ENCODE measurements around the gene MGARP.

MGARP gene

DNA sequence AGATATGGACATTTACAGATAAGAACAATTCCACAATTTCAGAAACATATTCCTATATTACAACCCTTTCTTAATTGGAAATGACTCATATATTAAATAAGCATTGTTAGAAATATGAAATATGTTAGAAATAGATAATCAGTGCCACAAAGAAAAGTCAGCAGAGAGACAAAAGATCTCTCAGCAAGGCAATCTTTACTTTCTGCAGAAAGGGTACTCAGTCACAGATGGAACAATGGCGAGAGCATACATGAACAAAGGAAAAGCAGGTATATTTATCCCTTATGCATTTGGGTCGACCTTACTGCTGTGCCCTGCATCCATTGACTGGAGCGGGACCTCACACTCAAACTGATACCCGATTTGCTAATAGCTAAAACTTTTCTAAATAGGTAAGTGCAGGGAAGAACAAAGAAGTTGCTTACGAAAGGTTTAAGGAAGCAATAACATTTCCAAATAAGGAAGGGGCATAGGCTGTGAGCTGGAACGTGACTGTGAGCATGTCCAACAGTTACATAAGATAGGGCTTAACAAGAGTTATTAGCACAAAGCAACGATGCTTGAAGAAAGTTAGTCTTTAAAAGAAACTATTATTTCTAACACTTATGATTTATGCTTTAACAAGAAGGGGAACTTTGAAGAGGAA lies 40.8 kb downstream of the MGARP start:
- H3K4me1 ChIP-seq (ENCODE audit: control insufficient read depth in 1 of 2, insufficient read depth in 2 of 2, low read length in 2 of 2) = peaks cover 0 to 1% of the 10 kb centered on the region in 2 experiments
- no peaks in the 10 kb centered on the region for H3K27me3 ChIP-seq (ENCODE audit: insufficient read depth, low read length)
- no peak overlapping the region for H4K12ac ChIP-seq (ENCODE audit: low read depth, low read length)
- WGBS (ENCODE audit: extremely low coverage, insufficient coverage, insufficient read length) = no CpG with 5 or more reads among the region's 7 CpGs
- no peak overlapping the region for H4K91ac ChIP-seq (ENCODE audit: low read depth, low read length)
- H3K79me1 ChIP-seq (ENCODE audit: low read length) = no peaks in the 10 kb centered on the region
- no peak overlapping the region for H2AK5ac ChIP-seq (ENCODE audit: low read length)
- no peak overlapping the region for H3K18ac ChIP-seq (ENCODE audit: low read length)
- H3K9me3 ChIP-seq (ENCODE audit: insufficient read depth, low read depth, low read length) = peaks cover 2% of the 10 kb centered on the region
- no peak overlapping the region for H3K9ac ChIP-seq (ENCODE audit: low read length)
- no peak for DNase-seq
- no peak overlapping the region for H3K4me3 ChIP-seq (ENCODE audit: low read depth, low read length)
- H2AFZ ChIP-seq (ENCODE audit: insufficient read depth, low read length, poor library complexity) = no peak overlapping the region
- no peak overlapping the region for H3K14ac ChIP-seq (ENCODE audit: low read length)
- no peak overlapping the region for H4K8ac ChIP-seq (ENCODE audit: low read depth, low read length)
- no peak overlapping the region for H3K27ac ChIP-seq (ENCODE audit: low read depth, low read length)
- H2BK12ac ChIP-seq (ENCODE audit: low read length) = no peak overlapping the region
- H3K79me2 ChIP-seq (ENCODE audit: control insufficient read depth, insufficient read depth, low read length, poor library complexity) = no peaks in the 10 kb centered on the region
- no peak overlapping the region for H3K4me2 ChIP-seq (ENCODE audit: low read length)
- no peak overlapping the region for H2BK5ac ChIP-seq (ENCODE audit: low read depth, low read length, poor library complexity)
- no peak overlapping the region for H3K23ac ChIP-seq (ENCODE audit: low read length)
- H2BK120ac ChIP-seq (ENCODE audit: insufficient read depth, low read length, poor library complexity) = no peak overlapping the region
- no peaks in the 10 kb centered on the region for H3K36me3 ChIP-seq (ENCODE audit: control insufficient read depth in 1 of 2, insufficient read depth in 2 of 2, low read length in 2 of 2)
- H3K4ac ChIP-seq (ENCODE audit: low read depth, low read length) = no peak overlapping the region

DNA sequence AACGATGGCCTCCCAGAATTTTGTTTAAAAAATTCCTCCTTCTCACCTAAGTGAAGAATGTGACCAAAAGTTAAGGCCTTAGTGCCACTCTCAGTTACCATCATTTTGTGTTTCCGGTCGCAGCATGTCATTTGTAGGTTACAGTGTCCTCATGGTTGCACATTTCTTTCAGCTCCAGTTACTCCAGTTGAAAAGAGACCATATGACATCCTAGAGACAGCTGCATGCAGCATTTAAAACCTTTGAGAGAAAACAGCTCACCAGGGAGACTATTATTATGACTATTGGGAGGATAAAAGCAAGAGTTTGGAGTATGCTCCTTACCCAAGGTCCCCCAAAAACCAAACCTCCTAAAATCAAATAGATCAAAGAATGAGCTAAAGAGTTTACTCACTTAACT lies 45.8 kb downstream of the MGARP start:
- H3K4me3 ChIP-seq (ENCODE audit: low read depth, low read length) = no peak overlapping the region
- H2AFZ ChIP-seq (ENCODE audit: insufficient read depth, low read length, poor library complexity) = no peak overlapping the region
- no peaks in the 10 kb centered on the region for H3K36me3 ChIP-seq (ENCODE audit: control insufficient read depth in 1 of 2, insufficient read depth in 2 of 2, low read length in 2 of 2)
- no peak for DNase-seq
- H3K27me3 ChIP-seq (ENCODE audit: insufficient read depth, low read length) = no peaks in the 10 kb centered on the region
- no peak overlapping the region for H3K23ac ChIP-seq (ENCODE audit: low read length)
- H3K14ac ChIP-seq (ENCODE audit: low read length) = no peak overlapping the region
- no peak overlapping the region for H4K12ac ChIP-seq (ENCODE audit: low read depth, low read length)
- peaks cover under 1% of the 10 kb centered on the region for H3K9me3 ChIP-seq (ENCODE audit: insufficient read depth, low read depth, low read length)
- no peak overlapping the region for H2BK5ac ChIP-seq (ENCODE audit: low read depth, low read length, poor library complexity)
- WGBS (ENCODE audit: extremely low coverage, insufficient coverage, insufficient read length) = no CpG with 5 or more reads among the region's 3 CpGs
- H2BK120ac ChIP-seq (ENCODE audit: insufficient read depth, low read length, poor library complexity) = no peak overlapping the region
- no peak overlapping the region for H4K8ac ChIP-seq (ENCODE audit: low read depth, low read length)
- H3K9ac ChIP-seq (ENCODE audit: low read length) = no peak overlapping the region
- H3K79me1 ChIP-seq (ENCODE audit: low read length) = no peaks in the 10 kb centered on the region
- H3K4me1 ChIP-seq (ENCODE audit: control insufficient read depth in 1 of 2, insufficient read depth in 2 of 2, low read length in 2 of 2) = no peaks in the 10 kb centered on the region
- no peak overlapping the region for H3K27ac ChIP-seq (ENCODE audit: low read depth, low read length)
- H2BK12ac ChIP-seq (ENCODE audit: low read length) = no peak overlapping the region
- H3K79me2 ChIP-seq (ENCODE audit: control insufficient read depth, insufficient read depth, low read length, poor library complexity) = no peaks in the 10 kb centered on the region
- no peak overlapping the region for H4K91ac ChIP-seq (ENCODE audit: low read depth, low read length)
- no peak overlapping the region for H3K4ac ChIP-seq (ENCODE audit: low read depth, low read length)
- no peak overlapping the region for H3K4me2 ChIP-seq (ENCODE audit: low read length)
- H2AK5ac ChIP-seq (ENCODE audit: low read length) = no peak overlapping the region
- no peak overlapping the region for H3K18ac ChIP-seq (ENCODE audit: low read length)

DNA sequence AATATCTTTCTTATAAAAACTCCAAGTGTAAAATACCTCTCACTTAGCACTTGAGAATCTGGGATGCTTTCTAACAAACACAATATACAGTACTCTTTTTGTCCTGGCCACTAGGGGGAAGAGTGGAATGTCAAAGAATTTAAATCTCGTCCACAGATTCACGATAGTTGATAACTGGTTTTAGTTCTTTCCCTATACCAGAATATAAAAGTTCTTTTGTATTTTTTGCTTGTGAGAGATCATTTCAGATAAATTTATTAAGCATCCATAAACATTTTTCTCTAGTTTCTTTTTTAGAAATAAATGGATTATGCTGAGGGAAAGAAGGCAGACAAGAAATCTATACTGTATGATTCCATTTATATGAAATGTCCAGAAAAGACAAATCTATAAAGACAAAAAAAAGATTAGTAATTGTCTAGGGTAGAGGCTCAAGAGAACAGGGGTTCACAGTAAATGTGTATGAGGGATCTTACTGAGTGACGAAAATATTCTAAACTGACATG lies 50.4 kb downstream of the MGARP start:
- Histone ChIP-seq H2BK12ac (ENCODE audit: low read length) (no peak overlapping the region), H3K14ac (ENCODE audit: low read length) (no peak overlapping the region), H4K12ac (ENCODE audit: low read depth, low read length) (no peak overlapping the region), H2AK5ac (ENCODE audit: low read length) (no peak overlapping the region), H3K4me2 (ENCODE audit: low read length) (no peak overlapping the region), H3K27ac (ENCODE audit: low read depth, low read length) (no peak overlapping the region), H3K9me3 (ENCODE audit: insufficient read depth, low read depth, low read length) (no peaks in the 10 kb centered on the region), H3K36me3 (ENCODE audit: control insufficient read depth in 1 of 2, insufficient read depth in 2 of 2, low read length in 2 of 2) (no peaks in the 10 kb centered on the region), H4K91ac (ENCODE audit: low read depth, low read length) (no peak overlapping the region), H2BK120ac (ENCODE audit: insufficient read depth, low read length, poor library complexity) (no peak overlapping the region), H3K4me1 (ENCODE audit: control insufficient read depth in 1 of 2, insufficient read depth in 2 of 2, low read length in 2 of 2) (no peaks in the 10 kb centered on the region), H2BK5ac (ENCODE audit: low read depth, low read length, poor library complexity) (no peak overlapping the region), H3K79me2 (ENCODE audit: control insufficient read depth, insufficient read depth, low read length, poor library complexity) (no peaks in the 10 kb centered on the region), H3K18ac (ENCODE audit: low read length) (no peak overlapping the region), H4K8ac (ENCODE audit: low read depth, low read length) (no peak overlapping the region), H3K79me1 (ENCODE audit: low read length) (no peaks in the 10 kb centered on the region), H3K23ac (ENCODE audit: low read length) (no peak overlapping the region), H3K4me3 (ENCODE audit: low read depth, low read length) (no peak overlapping the region), H3K27me3 (ENCODE audit: insufficient read depth, low read length) (no peaks in the 10 kb centered on the region), H2AFZ (ENCODE audit: insufficient read depth, low read length, poor library complexity) (no peak overlapping the region), H3K4ac (ENCODE audit: low read depth, low read length) (no peak overlapping the region), H3K9ac (ENCODE audit: low read length) (no peak overlapping the region)
- DNase-seq = peak; percentile 21 to 82
- whole genome bisulfite sequencing (ENCODE audit: extremely low coverage, insufficient coverage, insufficient read length) = no CpG with 5 or more reads among the region's 3 CpGs

DNA sequence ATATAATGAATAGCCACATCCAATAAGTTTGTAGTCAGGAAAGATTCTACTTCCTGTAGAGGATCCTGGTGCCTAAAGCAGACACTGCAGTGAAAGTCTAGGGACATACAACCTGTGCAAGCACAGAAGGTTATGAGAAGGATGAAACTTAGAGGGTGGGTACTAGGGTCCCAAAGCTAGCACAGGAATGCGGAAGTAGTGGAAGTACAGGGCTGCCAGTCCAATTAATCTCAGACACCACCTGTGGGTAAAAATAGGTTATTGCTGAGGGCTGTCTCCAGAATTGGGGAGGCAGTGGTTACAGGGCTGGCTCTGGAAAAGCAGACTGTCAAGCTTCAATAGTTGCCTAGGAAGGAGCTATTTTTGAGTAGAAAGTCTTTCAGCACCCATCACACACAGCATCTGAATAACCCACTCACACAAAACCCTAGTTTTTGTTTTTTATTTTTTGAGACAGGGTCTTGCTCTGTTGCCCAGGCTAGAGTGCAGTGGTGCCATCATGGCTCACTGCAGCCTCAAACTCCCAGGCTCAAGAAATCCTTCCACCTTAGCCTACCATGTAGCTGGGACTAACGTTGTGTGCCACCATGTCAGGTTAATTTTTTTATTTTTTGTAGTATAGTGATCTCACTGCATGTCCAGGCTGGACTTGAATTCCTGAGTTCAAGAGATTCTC lies 52.2 kb downstream of the MGARP start:
- no peak overlapping the region for H2BK5ac ChIP-seq (ENCODE audit: low read depth, low read length, poor library complexity)
- no peak overlapping the region for H3K14ac ChIP-seq (ENCODE audit: low read length)
- no peaks in the 10 kb centered on the region for H3K79me2 ChIP-seq (ENCODE audit: control insufficient read depth, insufficient read depth, low read length, poor library complexity)
- no peaks in the 10 kb centered on the region for H3K27me3 ChIP-seq (ENCODE audit: insufficient read depth, low read length)
- H3K18ac ChIP-seq (ENCODE audit: low read length) = no peak overlapping the region
- H2AFZ ChIP-seq (ENCODE audit: insufficient read depth, low read length, poor library complexity) = no peak overlapping the region
- no peak overlapping the region for H2BK120ac ChIP-seq (ENCODE audit: insufficient read depth, low read length, poor library complexity)
- no peaks in the 10 kb centered on the region for H3K9me3 ChIP-seq (ENCODE audit: insufficient read depth, low read depth, low read length)
- no CpG with 5 or more reads among the region's 2 CpGs for WGBS (ENCODE audit: extremely low coverage, insufficient coverage, insufficient read length)
- H3K4me3 ChIP-seq (ENCODE audit: low read depth, low read length) = no peak overlapping the region
- no peak overlapping the region for H4K91ac ChIP-seq (ENCODE audit: low read depth, low read length)
- H3K23ac ChIP-seq (ENCODE audit: low read length) = no peak overlapping the region
- H3K4me2 ChIP-seq (ENCODE audit: low read length) = no peak overlapping the region
- H3K4me1 ChIP-seq (ENCODE audit: control insufficient read depth in 1 of 2, insufficient read depth in 2 of 2, low read length in 2 of 2) = no peaks in the 10 kb centered on the region
- no peak overlapping the region for H4K8ac ChIP-seq (ENCODE audit: low read depth, low read length)
- H3K27ac ChIP-seq (ENCODE audit: low read depth, low read length) = no peak overlapping the region
- H3K36me3 ChIP-seq (ENCODE audit: control insufficient read depth in 1 of 2, insufficient read depth in 2 of 2, low read length in 2 of 2) = no peaks in the 10 kb centered on the region
- no peaks in the 10 kb centered on the region for H3K79me1 ChIP-seq (ENCODE audit: low read length)
- H4K12ac ChIP-seq (ENCODE audit: low read depth, low read length) = no peak overlapping the region
- no peak overlapping the region for H2BK12ac ChIP-seq (ENCODE audit: low read length)
- H2AK5ac ChIP-seq (ENCODE audit: low read length) = no peak overlapping the region
- no peak overlapping the region for H3K9ac ChIP-seq (ENCODE audit: low read length)
- no peak for DNase-seq
- no peak overlapping the region for H3K4ac ChIP-seq (ENCODE audit: low read depth, low read length)

Measured in trophoblast cell (in vitro differentiated cells and primary cell).